GM23338 (cell line): Measurements from ENCODE around the gene GPR37L1. TPM values are rescaled to one million over a fixed set of nuclear protein-coding genes. Genes with fewer than 3 reads are reported as not detected.

Experiments used
- ATAC-seq: fragments of 200-7000 bp; cut with Tn5 transposase; 3 replicates; pipeline ENCODE4 v1.9.1; 2020
- DNase-seq: peaks from one replicate; pipeline ENCODE4 v3.0.0-alpha.2; 2015; ENCODE audit warnings: low spot score
- H2AFZ ChIP-seq: fragments of 200-600 bp; sonication (generic); 2 replicates; pipeline ENCODE4 v1.8.0; 2016; ENCODE audit warnings: antibody characterized with exemption, mild to moderate bottlenecking, moderate library complexity
- H3F3A ChIP-seq: fragments of 200-600 bp; sonication (generic); replicated peaks from 2 replicates; pipeline ENCODE4 v1.8.0; 2017; ENCODE audit warnings: antibody characterized with exemption, mixed run types, low read depth
- H3K27ac ChIP-seq: fragments of 200-600 bp; sonication (generic); 2 replicates; pipeline ENCODE4 v1.6.1; 2016; ENCODE audit warnings: low read depth
- H3K27me3 ChIP-seq: fragments of 200-600 bp; sonication (generic); 2 replicates; pipeline ENCODE4 v1.8.0; 2016; ENCODE audit warnings: mild to moderate bottlenecking, mixed run types, moderate library complexity; ENCODE audit not compliant: insufficient read depth
- H3K36me3 ChIP-seq: fragments of 200-600 bp; sonication (generic); 2 replicates; pipeline ENCODE4 v1.8.0; 2016; ENCODE audit warnings: mild to moderate bottlenecking; ENCODE audit not compliant: insufficient read depth
- H3K4me1 ChIP-seq: fragments of 200-600 bp; sonication (generic); 2 replicates; pipeline ENCODE4 v1.8.0; 2016; ENCODE audit warnings: mild to moderate bottlenecking, moderate library complexity; ENCODE audit not compliant: insufficient read depth
- H3K4me2 ChIP-seq: fragments of 200-600 bp; sonication (generic); 2 replicates; pipeline ENCODE4 v1.7.1; 2017; ENCODE audit warnings: mixed run types
- H3K4me3 ChIP-seq: fragments of 200-600 bp; sonication (generic); 2 replicates; pipeline ENCODE4 v1.6.1; 2016; ENCODE audit warnings: mixed run types
- H3K79me2 ChIP-seq: fragments of 200-600 bp; sonication (generic); replicated peaks from 2 replicates; pipeline ENCODE4 v1.8.0; 2017; ENCODE audit warnings: mild to moderate bottlenecking; ENCODE audit not compliant: insufficient read depth
- H3K9me2 ChIP-seq: fragments of 200-600 bp; sonication (generic); 2 replicates; pipeline ENCODE4 v1.8.0; 2017; ENCODE audit not compliant: insufficient read depth
- H4K20me1 ChIP-seq: fragments of 200-600 bp; sonication (generic); replicated peaks from 2 replicates; pipeline ENCODE4 v1.8.0; 2017; ENCODE audit warnings: mild to moderate bottlenecking; ENCODE audit not compliant: insufficient read depth
- H3K27ac Mint-ChIP-seq: 2 replicates; pipeline ENCODE4 v1.8.0; 2020; ENCODE audit warnings: inconsistent platforms, mild to moderate bottlenecking, moderate library complexity, mixed read lengths
- H3K27me3 Mint-ChIP-seq: 3 replicates; pipeline ENCODE4 v1.8.0; 2022; ENCODE audit warnings: low read depth, mild to moderate bottlenecking, moderate library complexity, mixed read lengths, inconsistent platforms; ENCODE audit not compliant: insufficient read depth, poor library complexity
- H3K36me3 Mint-ChIP-seq: 3 replicates; pipeline ENCODE4 v1.8.0; 2021; ENCODE audit warnings: low read depth, mild to moderate bottlenecking, inconsistent platforms, moderate library complexity, mixed read lengths
- H3K4me1 Mint-ChIP-seq: 3 replicates; pipeline ENCODE4 v1.8.0; 2020; ENCODE audit warnings: mild to moderate bottlenecking, inconsistent platforms, mixed read lengths
- H3K4me3 Mint-ChIP-seq: 3 replicates; pipeline ENCODE4 v1.8.0; 2021; ENCODE audit warnings: moderate library complexity, mild to moderate bottlenecking, inconsistent platforms, mixed read lengths
- H3K9me3 Mint-ChIP-seq: 3 replicates; pipeline ENCODE4 v1.8.0; 2020; ENCODE audit warnings: moderate library complexity, mild to moderate bottlenecking, inconsistent platforms, mixed read lengths
- CREB1 ChIP-seq: fragments of 250-450 bp; sonication (Bioruptor Pico); IDR thresholded peaks from 2 replicates; pipeline ENCODE4 v1.5.0; 2020; ENCODE audit warnings: low read depth, mild to moderate bottlenecking, moderate library complexity
- ETS1 ChIP-seq: IDR thresholded peaks from 2 replicates; pipeline ENCODE4 v1.6.1; 2016; ENCODE audit warnings: antibody characterized with exemption
- EZH2phosphoT487 ChIP-seq: fragments of 200-600 bp; sonication (generic); IDR thresholded peaks from one replicate; pipeline ENCODE4 v1.8.1; 2018; ENCODE audit warnings: antibody characterized with exemption; ENCODE audit not compliant: unreplicated experiment
- JUNB ChIP-seq: IDR thresholded peaks from one replicate; pipeline ENCODE4 v1.6.1; 2016; ENCODE audit warnings: antibody characterized with exemption; ENCODE audit not compliant: unreplicated experiment
- POLR2AphosphoS5 ChIP-seq: IDR thresholded peaks from 2 replicates; pipeline ENCODE4 v1.6.1; 2016; ENCODE audit warnings: antibody characterized with exemption, low read depth
- REST ChIP-seq: IDR thresholded peaks from one replicate; pipeline ENCODE4 v1.6.1; 2018; ENCODE audit warnings: antibody characterized with exemption; ENCODE audit not compliant: unreplicated experiment
- STAT1 ChIP-seq: IDR thresholded peaks from one replicate; pipeline ENCODE4 v1.6.1; 2016; ENCODE audit warnings: antibody characterized with exemption; ENCODE audit not compliant: unreplicated experiment
- ZNF114 ChIP-seq: fragments of 250-450 bp; sonication (Bioruptor Pico); IDR thresholded peaks from 2 replicates; pipeline ENCODE4 v1.5.0; 2020; ENCODE audit warnings: mild to moderate bottlenecking, moderate library complexity
- polyA plus RNA-seq: library from polyadenylated mRNA; unstranded; fragments of >200 nt; fragmentation: Nextera tagmentation; extraction: Ambion mirVana; gene quantifications from 2 replicates; pipeline ENCODE4 v1.2.1, GENCODE V29; 2016
- total RNA-seq: library from RNA; depleted of rRNA; stranded (reverse); fragments of >200 nt; shearing (Covaris generic); gene quantifications from 2 replicates; pipeline ENCODE4 v1.2.3, GENCODE V29; 2014

Gene GPR37L1
- total and polyA plus RNA-seq, 2 experiments from 2014 or later, result 0.08 to 0.21 TPM

- Histone ChIP-seq H3K4me1 (peaks cover 15% of the 10 kb centered on the region), H2AFZ (peak overlapping the region; percentile 81; the same call in 1 of the 2 replicates), H3K27ac (no peak overlapping the region), H3K36me3 (no peaks in the 10 kb centered on the region), H4K20me1 (no peaks in the 10 kb centered on the region; the same call in 1 of the 2 replicates), H3F3A (0 out of 2 replicates have a peak, but pooled peaks cover 5% of the 10 kb centered on the region), H3K79me2 (peaks cover 49% of the 10 kb centered on the region), H3K4me2 (peak overlapping the region; percentile 98), H3K9me2 (no peaks in the 10 kb centered on the region), H3K27me3 (0 out of 2 replicates have a peak, but pooled peaks cover 7% of the 10 kb centered on the region), H3K4me3 (peak overlapping the region; percentile 93)
- Mint-ChIP-seq H3K36me3 (no peaks in the 10 kb centered on the region), H3K27me3 (peaks cover 9% of the 10 kb centered on the region), H3K4me3 (peak overlapping the region; percentile 92), H3K4me1 (peaks cover 14% of the 10 kb centered on the region), H3K27ac (peak overlapping the region; percentile 91), H3K9me3 (no peaks in the 10 kb centered on the region)
- TF ChIP-seq CREB1 (CRISPR knock-in tag) (no peak), ETS1 (peak; percentile 61; the same call in 1 of the 2 replicates), POLR2AphosphoS5 (peak; percentile 60), ZNF114 (CRISPR knock-in tag) (no peak)
- peak; percentile 73 for DNase-seq
- ATAC-seq, result peak; percentile 79
Observed at GRCh38 chr1:202143768-202144401, 21.2 kb downstream of the GPR37L1 start.

- Histone ChIP-seq H3K9me2 (no peaks in the 10 kb centered on the region), H4K20me1 (no peaks in the 10 kb centered on the region; the same call in 1 of the 2 replicates), H3K27me3 (0 out of 2 replicates have a peak, but pooled peaks cover 7% of the 10 kb centered on the region), H3K4me1 (peaks cover 15% of the 10 kb centered on the region), H3K4me2 (peak within 1 kb of the TSS; percentile 98), H3K27ac (no peak within 1 kb of the TSS), H2AFZ (peak within 1 kb of the TSS; percentile 97), H3K79me2 (peaks cover 43% of the 10 kb centered on the region), H3K4me3 (peak within 1 kb of the TSS; percentile 93), H3F3A (0 out of 2 replicates have a peak, but pooled peaks cover 5% of the 10 kb centered on the region), H3K36me3 (no peaks in the 10 kb centered on the region)
- H3K27me3 Mint-ChIP-seq, result peaks cover 9% of the 10 kb centered on the region
- no peaks in the 10 kb centered on the region for H3K9me3 Mint-ChIP-seq
- peak within 1 kb of the TSS; percentile 91 for H3K27ac Mint-ChIP-seq
- peaks cover 11% of the 10 kb centered on the region for H3K4me1 Mint-ChIP-seq
- no peaks in the 10 kb centered on the region for H3K36me3 Mint-ChIP-seq
- peak; percentile 75 for DNase-seq
- TF ChIP-seq EZH2phosphoT487 (no peak), ETS1 (no peak), CREB1 (CRISPR knock-in tag) (no peak), STAT1 (no peak), POLR2AphosphoS5 (peak; percentile 83), JUNB (no peak), REST (no peak)
- peak; percentile 65 for ATAC-seq
- peak within 1 kb of the TSS; percentile 92 for H3K4me3 Mint-ChIP-seq
Observed at GRCh38 chr1:202144402-202145067, 21.8 kb downstream of the GPR37L1 start, which contains the start of gene ARL8A. Gene ARL8A, minus strand, starts transcription at chr1:202144737. Its CDS starts 165 bp downstream, at chr1:202144572.
